Fibroblast of pulmonary artery (primary cell): ENCODE results near the gene IQSEC1.

Experiments
- DNase-seq: peaks from one replicate; pipeline ENCODE4 v3.0.0-alpha.2; 2010; ENCODE audit warnings: low read depth
- H3K4me3 ChIP-seq: replicated peaks from 2 replicates; pipeline ENCODE4 v1.5.1; 2011; ENCODE audit warnings: low read depth, mild to moderate bottlenecking, control low read depth, low read length, moderate library complexity
- CTCF ChIP-seq: IDR thresholded peaks from 2 replicates; pipeline ENCODE4 v1.5.1; 2011; ENCODE audit warnings: mild to moderate bottlenecking, control low read depth, low read length, inconsistent platforms; ENCODE audit errors: missing control alignments

The IQSEC1 gene

GRCh38 chr3:12924437-12924836 lies 148.8 kb downstream of the IQSEC1 start:
- no peak for DNase-seq

GRCh38 chr3:12922881-12923431 lies 150.3 kb downstream of the IQSEC1 start:
- H3K4me3 ChIP-seq: no peak overlapping the region
- no peak for TF ChIP-seq CTCF
- DNase-seq: no peak

More at GRCh38 chr3:12924437-12924836, 148.8 kb downstream of the IQSEC1 start:
- H3K4me3 ChIP-seq: no peak overlapping the region
- no peak for TF ChIP-seq CTCF

GRCh38 chr3:12922306-12922705 lies 150.9 kb downstream of the IQSEC1 start:
- no peak for TF ChIP-seq CTCF
- H3K4me3 ChIP-seq: no peak overlapping the region
- no peak for DNase-seq

GRCh38 chr3:12921736-12922135 lies 151.5 kb downstream of the IQSEC1 start:
- no peak for TF ChIP-seq CTCF
- DNase-seq: no peak
- H3K4me3 ChIP-seq: no peak overlapping the region

- H3K4me3 ChIP-seq: no peak overlapping the region
- no peak for TF ChIP-seq CTCF
Observed at GRCh38 chr3:12920967-12921366, 152.3 kb downstream of the IQSEC1 start.

GRCh38 chr3:12919205-12919604 lies 154.0 kb downstream of the IQSEC1 start:
- TF ChIP-seq CTCF: no peak
- no peak overlapping the region for H3K4me3 ChIP-seq
- no peak for DNase-seq

More at GRCh38 chr3:12920967-12921366, 152.3 kb downstream of the IQSEC1 start:
- no peak for DNase-seq

GRCh38 chr3:12918231-12918630 lies 155.0 kb downstream of the IQSEC1 start:
- no peak for DNase-seq
- no peak for TF ChIP-seq CTCF
- H3K4me3 ChIP-seq: no peak overlapping the region
